ENCODE measurements around the gene FLT1.

The FLT1 gene

GRCh38 chr13:28485996-28486543, 8.9 kb downstream of the FLT1 start:
- Histone ChIP-seq H3K36me3 (no peaks in the 10 kb centered on the region), H3K4me1 (no peaks in the 10 kb centered on the region), H3K27me3 (peaks cover 0 to 38% of the 10 kb centered on the region in 2 donors), H3K27ac (no peak overlapping the region), H3K9me3 (no peaks in the 10 kb centered on the region), H3K4me3 (no peak overlapping the region)
- TF ChIP-seq CTCF (IDR thresholded peaks at IDR 0.05): no peak
- no peak for DNase-seq
- intact Hi-C loops (cut with DNase I; ENCODE audit: low total_unique reads): no loop called here

DNA sequence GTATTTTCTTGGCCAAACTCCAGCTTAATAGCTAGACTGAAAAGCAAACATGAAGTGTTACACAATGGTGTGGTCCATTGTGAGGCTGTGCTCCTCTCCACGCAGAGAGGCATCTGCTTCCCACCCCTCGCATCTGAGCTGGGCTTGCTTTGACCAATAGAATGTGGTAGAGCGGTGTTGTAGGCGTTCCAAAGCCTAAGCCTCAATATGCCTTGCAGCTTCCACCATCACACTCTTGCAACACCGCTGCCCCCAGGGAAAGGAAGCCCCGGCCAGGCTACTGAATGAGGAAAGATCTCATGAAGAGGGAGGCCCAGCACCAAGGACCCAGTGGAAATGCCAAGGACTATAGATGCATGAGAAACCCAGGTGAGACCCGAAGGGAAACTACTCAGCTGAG, 9.4 kb downstream of the FLT1 start:
- intact Hi-C loops (cut with DNase I; ENCODE audit: low total_unique reads): no loop called here
- Histone ChIP-seq H3K36me3 (no peaks in the 10 kb centered on the region), H3K4me3 (no peak overlapping the region), H3K27ac (no peak overlapping the region), H3K27me3 (peaks cover 0 to 33% of the 10 kb centered on the region in 2 donors), H3K9me3 (no peaks in the 10 kb centered on the region), H3K4me1 (no peaks in the 10 kb centered on the region)
- no peak for DNase-seq
- TF ChIP-seq CTCF (IDR thresholded peaks at IDR 0.05): no peak

DNA sequence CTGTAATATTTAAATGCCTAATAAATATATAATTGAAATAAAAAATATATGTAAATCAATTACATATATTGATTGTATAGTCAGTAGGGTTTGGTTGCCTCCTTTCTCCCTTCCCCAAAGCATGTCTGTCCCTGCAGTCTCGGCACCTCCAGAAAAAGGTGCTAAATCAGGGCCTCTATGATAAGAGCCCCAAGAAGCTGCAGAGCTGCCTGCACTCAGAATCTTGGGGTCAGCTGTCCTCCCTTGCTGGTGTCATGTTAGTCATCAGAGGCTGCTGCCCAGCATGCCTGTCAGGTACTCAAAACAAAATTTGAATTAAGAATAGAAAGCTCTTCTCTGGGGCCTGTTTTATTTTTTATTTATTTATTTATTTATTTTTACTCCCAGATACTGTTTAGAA, 9.8 kb downstream of the FLT1 start:
- H3K9me3 ChIP-seq: no peaks in the 10 kb centered on the region
- H3K4me1 ChIP-seq: no peaks in the 10 kb centered on the region
- H3K36me3 ChIP-seq: no peaks in the 10 kb centered on the region
- intact Hi-C loops (cut with DNase I; ENCODE audit: low total_unique reads): no loop called here
- H3K27me3 ChIP-seq: peaks cover 0 to 28% of the 10 kb centered on the region in 2 donors
- DNase-seq: no peak
- no peak overlapping the region for H3K4me3 ChIP-seq
- no peak overlapping the region for H3K27ac ChIP-seq
- no peak for TF ChIP-seq CTCF (IDR thresholded peaks at IDR 0.05)

- no peaks in the 10 kb centered on the region for H3K9me3 ChIP-seq
- H3K4me3 ChIP-seq: no peak overlapping the region
- H3K27ac ChIP-seq: no peak overlapping the region
- H3K27me3 ChIP-seq: peaks cover 0 to 15% of the 10 kb centered on the region in 2 donors
- H3K4me1 ChIP-seq: peaks cover 0 to under 1% (median 0%) of the 10 kb centered on the region in 4 donors
- intact Hi-C loops (cut with DNase I; ENCODE audit: low total_unique reads): no loop called here
- TF ChIP-seq CTCF (IDR thresholded peaks at IDR 0.05): no peak
- no peak for DNase-seq
- H3K36me3 ChIP-seq: no peaks in the 10 kb centered on the region
Measured at GRCh38 chr13:28483313-28483931, 11.5 kb downstream of the FLT1 start.

GRCh38 chr13:28479005-28479404, 15.9 kb downstream of the FLT1 start:
- intact Hi-C loops (cut with DNase I; ENCODE audit: low total_unique reads): no loop called here
- no peaks in the 10 kb centered on the region for H3K27me3 ChIP-seq
- H3K27ac ChIP-seq: no peak overlapping the region
- TF ChIP-seq CTCF (IDR thresholded peaks at IDR 0.05): no peak
- peaks cover 0 to 18% (median 0%) of the 10 kb centered on the region in 4 donors for H3K4me1 ChIP-seq
- no peak for DNase-seq
- H3K36me3 ChIP-seq: no peaks in the 10 kb centered on the region
- H3K9me3 ChIP-seq: no peaks in the 10 kb centered on the region
- H3K4me3 ChIP-seq: no peak overlapping the region

All from tibial artery (tissue), 4 donors.